ENCODE results near the gene ADAMTS18. TPM values are rescaled to one million over a fixed set of nuclear protein-coding genes. Genes with fewer than 3 reads are reported as not detected.

Gene ADAMTS18
- total and polyA plus RNA-seq, 9 of the 15 experiments (the other 6 are each of a cell fraction or from before 2014, with no cell fraction given) = not detected

DNA sequence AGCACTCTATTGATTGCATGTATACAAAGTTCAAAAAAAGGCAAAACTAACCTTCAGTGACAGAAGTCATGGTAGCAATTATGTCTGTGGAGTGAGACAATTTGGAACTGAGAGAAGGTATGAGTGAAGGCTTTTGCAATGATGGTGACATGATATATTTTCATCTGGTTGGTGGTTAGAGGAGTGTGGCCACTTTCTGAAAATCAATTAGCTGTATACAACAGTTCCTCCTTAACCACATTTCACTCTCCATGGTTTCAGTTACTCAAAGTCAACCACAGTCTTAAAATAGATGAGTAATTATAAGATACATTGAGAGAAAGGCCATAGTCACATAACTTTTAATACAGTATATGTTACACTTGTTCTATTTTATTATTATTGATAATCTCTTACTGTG, 26.2 kb downstream of the ADAMTS18 start:
- Histone ChIP-seq H3K79me2 (ENCODE audit: control insufficient read depth, insufficient read depth, low read length) (no peaks in the 10 kb centered on the region), H3K27me3 (ENCODE audit: control insufficient read depth in 2 of 2, insufficient read depth in 2 of 2, low read length in 2 of 2) (no peaks in the 10 kb centered on the region), H3K4me1 (replicated peaks in 1 of 2; ENCODE audit: control insufficient read depth in 2 of 2, insufficient read depth in 2 of 2, low read length in 2 of 2) (no peaks in the 10 kb centered on the region), H3K36me3 (ENCODE audit: control insufficient read depth, insufficient read depth, low read length) (no peaks in the 10 kb centered on the region), H3K4me3 (no peak overlapping the region), H3K4me2 (ENCODE audit: insufficient read depth, low read length) (no peak overlapping the region), H4K20me1 (replicated peaks; ENCODE audit: control insufficient read depth, insufficient read depth, low read length) (no peaks in the 10 kb centered on the region), H3K9me3 (replicated peaks; ENCODE audit: control insufficient read depth, insufficient read depth, low read depth, low read length) (no peaks in the 10 kb centered on the region), H3K9me1 (ENCODE audit: control insufficient read depth, insufficient read depth, low read length) (no peaks in the 10 kb centered on the region), H3K27ac (ENCODE audit: extremely low read depth, low read depth, low read length) (no peak overlapping the region), H2AFZ (ENCODE audit: low read depth, low read length) (no peak overlapping the region), H3K9ac (ENCODE audit: insufficient read depth in 1 of 2, low read depth in 2 of 2, low read length in 2 of 2) (no peak overlapping the region)
- in situ Hi-C loops (cut with MboI) (no loop called here), intact Hi-C loops (cut with micrococcal nuclease) (loop anchor here (10.0 kb wide), 1 partner anchor 176 kb away; no protein-coding TSS in a partner anchor)
- ChIA-PET POLR2A (interaction anchor here (0.6 kb wide), 1 partner anchor 10 kb away, joined by 3 read pairs; no protein-coding TSS in a partner anchor), CTCF (ENCODE audit: low intra/inter-chr PET ratio) (no interaction called here)
- no peak for DNase-seq (ENCODE audit: extremely low read depth in 1 of 4, low spot score in 3 of 4)
- no peak for FAIRE-seq
- no TSS peak for BruUV-seq (replicated peaks)
- ATAC-seq = no peak
- TF ChIP-seq, protein P1, sequence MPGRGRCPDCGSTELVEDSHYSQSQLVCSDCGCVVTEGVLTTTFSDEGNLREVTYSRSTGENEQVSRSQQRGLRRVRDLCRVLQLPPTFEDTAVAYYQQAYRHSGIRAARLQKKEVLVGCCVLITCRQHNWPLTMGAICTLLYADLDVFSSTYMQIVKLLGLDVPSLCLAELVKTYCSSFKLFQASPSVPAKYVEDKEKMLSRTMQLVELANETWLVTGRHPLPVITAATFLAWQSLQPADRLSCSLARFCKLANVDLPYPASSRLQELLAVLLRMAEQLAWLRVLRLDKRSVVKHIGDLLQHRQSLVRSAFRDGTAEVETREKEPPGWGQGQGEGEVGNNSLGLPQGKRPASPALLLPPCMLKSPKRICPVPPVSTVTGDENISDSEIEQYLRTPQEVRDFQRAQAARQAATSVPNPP (IDR thresholded peaks at IDR 0.05; ENCODE audit: borderline replicate concordance, insufficient read depth, insufficient read length) = no peak
- TF ChIP-seq SUPT5H (IDR thresholded peaks at IDR 0.05) = no peak
- TF ChIP-seq HDGF (IDR thresholded peaks at IDR 0.05) = no peak
- TF ChIP-seq TBP (optimal IDR thresholded peaks at IDR 0.05; ENCODE audit: low read depth, low read length) = no peak
- TF ChIP-seq, protein P2, sequence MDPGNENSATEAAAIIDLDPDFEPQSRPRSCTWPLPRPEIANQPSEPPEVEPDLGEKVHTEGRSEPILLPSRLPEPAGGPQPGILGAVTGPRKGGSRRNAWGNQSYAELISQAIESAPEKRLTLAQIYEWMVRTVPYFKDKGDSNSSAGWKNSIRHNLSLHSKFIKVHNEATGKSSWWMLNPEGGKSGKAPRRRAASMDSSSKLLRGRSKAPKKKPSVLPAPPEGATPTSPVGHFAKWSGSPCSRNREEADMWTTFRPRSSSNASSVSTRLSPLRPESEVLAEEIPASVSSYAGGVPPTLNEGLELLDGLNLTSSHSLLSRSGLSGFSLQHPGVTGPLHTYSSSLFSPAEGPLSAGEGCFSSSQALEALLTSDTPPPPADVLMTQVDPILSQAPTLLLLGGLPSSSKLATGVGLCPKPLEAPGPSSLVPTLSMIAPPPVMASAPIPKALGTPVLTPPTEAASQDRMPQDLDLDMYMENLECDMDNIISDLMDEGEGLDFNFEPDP (CRISPR knock-in tag; IDR thresholded peaks at IDR 0.05) = no peak
- TF ChIP-seq, protein P3, sequence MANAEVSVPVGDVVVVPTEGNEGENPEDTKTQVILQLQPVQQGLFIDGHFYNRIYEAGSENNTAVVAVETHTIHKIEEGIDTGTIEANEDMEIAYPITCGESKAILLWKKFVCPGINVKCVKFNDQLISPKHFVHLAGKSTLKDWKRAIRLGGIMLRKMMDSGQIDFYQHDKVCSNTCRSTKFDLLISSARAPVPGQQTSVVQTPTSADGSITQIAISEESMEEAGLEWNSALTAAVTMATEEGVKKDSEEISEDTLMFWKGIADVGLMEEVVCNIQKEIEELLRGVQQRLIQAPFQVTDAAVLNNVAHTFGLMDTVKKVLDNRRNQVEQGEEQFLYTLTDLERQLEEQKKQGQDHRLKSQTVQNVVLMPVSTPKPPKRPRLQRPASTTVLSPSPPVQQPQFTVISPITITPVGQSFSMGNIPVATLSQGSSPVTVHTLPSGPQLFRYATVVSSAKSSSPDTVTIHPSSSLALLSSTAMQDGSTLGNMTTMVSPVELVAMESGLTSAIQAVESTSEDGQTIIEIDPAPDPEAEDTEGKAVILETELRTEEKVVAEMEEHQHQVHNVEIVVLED (CRISPR knock-in tag; IDR thresholded peaks at IDR 0.05) = no peak
- no peak for TF ChIP-seq HDAC3 (IDR thresholded peaks at IDR 0.05; ENCODE audit: borderline replicate concordance, partially characterized antibody)
- TF ChIP-seq, protein P4, sequence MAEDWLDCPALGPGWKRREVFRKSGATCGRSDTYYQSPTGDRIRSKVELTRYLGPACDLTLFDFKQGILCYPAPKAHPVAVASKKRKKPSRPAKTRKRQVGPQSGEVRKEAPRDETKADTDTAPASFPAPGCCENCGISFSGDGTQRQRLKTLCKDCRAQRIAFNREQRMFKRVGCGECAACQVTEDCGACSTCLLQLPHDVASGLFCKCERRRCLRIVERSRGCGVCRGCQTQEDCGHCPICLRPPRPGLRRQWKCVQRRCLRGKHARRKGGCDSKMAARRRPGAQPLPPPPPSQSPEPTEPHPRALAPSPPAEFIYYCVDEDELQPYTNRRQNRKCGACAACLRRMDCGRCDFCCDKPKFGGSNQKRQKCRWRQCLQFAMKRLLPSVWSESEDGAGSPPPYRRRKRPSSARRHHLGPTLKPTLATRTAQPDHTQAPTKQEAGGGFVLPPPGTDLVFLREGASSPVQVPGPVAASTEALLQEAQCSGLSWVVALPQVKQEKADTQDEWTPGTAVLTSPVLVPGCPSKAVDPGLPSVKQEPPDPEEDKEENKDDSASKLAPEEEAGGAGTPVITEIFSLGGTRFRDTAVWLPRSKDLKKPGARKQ (CRISPR knock-in tag; IDR thresholded peaks at IDR 0.05) = no peak
- TF ChIP-seq, protein P5, sequence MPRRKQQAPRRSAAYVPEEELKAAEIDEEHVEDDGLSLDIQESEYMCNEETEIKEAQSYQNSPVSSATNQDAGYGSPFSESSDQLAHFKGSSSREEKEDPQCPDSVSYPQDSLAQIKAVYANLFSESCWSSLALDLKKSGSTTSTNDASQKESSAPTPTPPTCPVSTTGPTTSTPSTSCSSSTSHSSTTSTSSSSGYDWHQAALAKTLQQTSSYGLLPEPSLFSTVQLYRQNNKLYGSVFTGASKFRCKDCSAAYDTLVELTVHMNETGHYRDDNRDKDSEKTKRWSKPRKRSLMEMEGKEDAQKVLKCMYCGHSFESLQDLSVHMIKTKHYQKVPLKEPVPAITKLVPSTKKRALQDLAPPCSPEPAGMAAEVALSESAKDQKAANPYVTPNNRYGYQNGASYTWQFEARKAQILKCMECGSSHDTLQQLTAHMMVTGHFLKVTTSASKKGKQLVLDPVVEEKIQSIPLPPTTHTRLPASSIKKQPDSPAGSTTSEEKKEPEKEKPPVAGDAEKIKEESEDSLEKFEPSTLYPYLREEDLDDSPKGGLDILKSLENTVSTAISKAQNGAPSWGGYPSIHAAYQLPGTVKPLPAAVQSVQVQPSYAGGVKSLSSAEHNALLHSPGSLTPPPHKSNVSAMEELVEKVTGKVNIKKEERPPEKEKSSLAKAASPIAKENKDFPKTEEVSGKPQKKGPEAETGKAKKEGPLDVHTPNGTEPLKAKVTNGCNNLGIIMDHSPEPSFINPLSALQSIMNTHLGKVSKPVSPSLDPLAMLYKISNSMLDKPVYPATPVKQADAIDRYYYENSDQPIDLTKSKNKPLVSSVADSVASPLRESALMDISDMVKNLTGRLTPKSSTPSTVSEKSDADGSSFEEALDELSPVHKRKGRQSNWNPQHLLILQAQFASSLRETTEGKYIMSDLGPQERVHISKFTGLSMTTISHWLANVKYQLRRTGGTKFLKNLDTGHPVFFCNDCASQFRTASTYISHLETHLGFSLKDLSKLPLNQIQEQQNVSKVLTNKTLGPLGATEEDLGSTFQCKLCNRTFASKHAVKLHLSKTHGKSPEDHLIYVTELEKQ (CRISPR knock-in tag; IDR thresholded peaks at IDR 0.05) = no peak
- TF ChIP-seq ZNF165 (CRISPR knock-in tag; IDR thresholded peaks at IDR 0.05; ENCODE audit: borderline replicate concordance) = no peak
- no peak for TF ChIP-seq TAL1 (IDR thresholded peaks at IDR 0.05)
- no peak for TF ChIP-seq CTBP1 (IDR thresholded peaks at IDR 0.05; ENCODE audit: borderline replicate concordance)
- no peak for TF ChIP-seq KDM1A (IDR thresholded peaks at IDR 0.05)
- no peak for TF ChIP-seq GTF2A2 (tag; IDR thresholded peaks at IDR 0.05)
- TF ChIP-seq ZNF354B (CRISPR knock-in tag; IDR thresholded peaks at IDR 0.05) = no peak
- TF ChIP-seq ZNF197 (CRISPR knock-in tag; IDR thresholded peaks at IDR 0.05; ENCODE audit: low read depth) = no peak
